PFSK-1 (cell line): Measurements from ENCODE around the gene PISD.

Experiments used
- FOXP2 ChIP-seq: optimal IDR thresholded peaks from 2 replicates; pipeline ENCODE3; 2011; ENCODE audit warnings: borderline replicate concordance, control low read depth, inconsistent platforms; ENCODE audit not compliant: insufficient read depth; ENCODE audit errors: extremely low read length, extremely low read depth
- POLR2AphosphoS5 ChIP-seq: IDR thresholded peaks from 2 replicates; pipeline ENCODE4 v1.6.1; 2012; ENCODE audit warnings: low read depth, mild to moderate bottlenecking, control low read depth, low read length, moderate library complexity
- REST ChIP-seq, 2 experiments: IDR thresholded peaks; 2 replicates each; pipeline versions ENCODE4 v1.6.1 to v1.8.0; 2011 to 2012; ENCODE audit warnings: low read depth in 2 of 2, low read length in 2 of 2, control low read depth in 1 of 2, inconsistent platforms in 1 of 2, mild to moderate bottlenecking in 1 of 2, moderate library complexity in 1 of 2; ENCODE audit not compliant: insufficient read depth in 1 of 2
- SIN3A ChIP-seq: IDR thresholded peaks from 2 replicates; pipeline ENCODE4 v1.6.1; 2012; ENCODE audit warnings: mild to moderate bottlenecking, low read length, moderate library complexity, borderline replicate concordance; ENCODE audit not compliant: insufficient read depth
- TAF1 ChIP-seq: IDR thresholded peaks from 2 replicates; pipeline ENCODE4 v1.6.1; 2012; ENCODE audit warnings: low read length, control low read depth, borderline replicate concordance; ENCODE audit not compliant: insufficient read depth

PISD gene

GRCh38 chr22:31613286-31613903 is 48.6 kb downstream of the PISD start:
- TF ChIP-seq TAF1 (no peak), SIN3A (no peak), POLR2AphosphoS5 (no peak), REST (IDR thresholded peaks at IDR 0.05; ENCODE audit: insufficient read depth in 1 of 2, low read depth in 2 of 2, low read length in 2 of 2) (no peak), FOXP2 (no peak)

GRCh38 chr22:31612891-31613285 is 49.1 kb downstream of the PISD start:
- TF ChIP-seq REST (IDR thresholded peaks at IDR 0.05; ENCODE audit: insufficient read depth in 1 of 2, low read depth in 2 of 2, low read length in 2 of 2) = no peak
- TF ChIP-seq FOXP2 = no peak
- no peak for TF ChIP-seq TAF1
- no peak for TF ChIP-seq SIN3A
- TF ChIP-seq POLR2AphosphoS5 = no peak

- no peak for TF ChIP-seq SIN3A
- TF ChIP-seq REST (IDR thresholded peaks at IDR 0.05; ENCODE audit: insufficient read depth in 1 of 2, low read depth in 2 of 2, low read length in 2 of 2) = no peak
- no peak for TF ChIP-seq POLR2AphosphoS5
- no peak for TF ChIP-seq TAF1
- TF ChIP-seq FOXP2 = no peak
These were observed 50.8 kb downstream of the PISD start for GRCh38 chr22:31611061-31611760.

GRCh38 chr22:31610611-31611010 is 51.4 kb downstream of the PISD start:
- TF ChIP-seq TAF1 (no peak), POLR2AphosphoS5 (no peak), SIN3A (no peak), FOXP2 (no peak), REST (IDR thresholded peaks at IDR 0.05; ENCODE audit: insufficient read depth in 1 of 2, low read depth in 2 of 2, low read length in 2 of 2) (no peak)
